Activated CD4-positive, alpha-beta memory T cell treated with anti-CD3 and anti-CD28 coated beads for 36 hours (primary cell): ENCODE measurements around the gene P3H3. TPM values are rescaled to one million over a fixed set of nuclear protein-coding genes. Genes with fewer than 3 reads are reported as not detected.
"Not testable (repeated sequence)": the region's sequence is repeated elsewhere in the genome, so short reads cannot be mapped to it uniquely, and the experiment has no call there.

ENCODE experiments used
- CTCF ChIA-PET: fragments of 350-600 bp; sonication (Branson Sonifier 250); formaldehyde crosslinking; loops from one replicate; lab custom pipeline; 2021; ENCODE audit warnings: antibody characterized with exemption, inconsistent platforms; lab: Charles Lee
- POLR2A ChIA-PET: fragments of 350-600 bp; sonication (Branson Sonifier 250); formaldehyde crosslinking; loops from one replicate; lab custom pipeline; 2021; ENCODE audit warnings: antibody characterized with exemption; lab: Charles Lee
- DNase-seq: peaks from one replicate; pipeline ENCODE4 v3.0.0-alpha.2; 2020
- H3K27ac Mint-ChIP-seq: one replicate; pipeline ENCODE4 v1.8.0; 2021; ENCODE audit warnings: mixed read lengths
- H3K27me3 Mint-ChIP-seq: one replicate; pipeline ENCODE4 v1.8.0; 2021; ENCODE audit warnings: mixed read lengths
- H3K36me3 Mint-ChIP-seq: one replicate; pipeline ENCODE4 v1.8.0; 2021; ENCODE audit warnings: mixed read lengths
- H3K4me1 Mint-ChIP-seq: one replicate; pipeline ENCODE4 v1.8.0; 2021; ENCODE audit warnings: low read depth, mixed read lengths
- H3K4me3 Mint-ChIP-seq: one replicate; pipeline ENCODE4 v1.8.0; 2021; ENCODE audit warnings: mild to moderate bottlenecking, mixed read lengths
- H3K9me3 Mint-ChIP-seq: one replicate; pipeline ENCODE4 v1.8.0; 2021; ENCODE audit warnings: mixed read lengths
- intact Hi-C: fragments of 100-400 bp; cut with micrococcal nuclease; formaldehyde crosslinking; loops from one replicate; pipeline ENCODE4 v1.15.1; 2023
- total RNA-seq, 2 experiments: library from RNA; stranded (reverse); gene quantifications; one replicate each; pipeline ENCODE4 v1.2.3, GENCODE V29; 2021

P3H3 gene
- total RNA-seq, 2 experiments from 2014 or later = 2.5 to 2.7 TPM

DNA sequence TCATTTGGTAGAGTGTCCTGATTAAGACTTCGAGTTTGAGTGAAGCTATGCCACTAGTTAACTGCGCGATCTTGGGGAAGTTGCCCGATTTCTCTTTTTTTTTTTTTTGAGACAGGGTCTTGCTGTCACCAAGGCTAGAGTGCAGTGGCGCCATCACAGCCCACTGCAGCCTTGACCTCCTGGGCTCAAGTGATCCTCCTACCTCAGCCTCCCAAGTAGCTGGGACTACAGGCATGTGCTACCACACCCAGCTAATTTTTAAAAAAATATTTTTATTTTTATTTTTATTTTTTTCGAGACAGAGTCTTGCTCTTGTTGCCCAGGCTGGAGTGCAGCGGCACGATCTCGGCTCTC is 45.8 kb downstream of the P3H3 start:
- not testable (repeated sequence) for DNase-seq, H3K9me3 Mint-ChIP-seq, H3K27me3 Mint-ChIP-seq
- Mint-ChIP-seq H3K36me3 (peaks cover 43% of the 10 kb centered on the region), H3K4me1 (peaks cover 44% of the 10 kb centered on the region), H3K4me3 (peak overlapping the region; percentile 87), H3K27ac (peak overlapping the region; percentile 85)
- ChIA-PET CTCF (interaction anchor here (2.5 to 4.1 kb wide), 4 partner anchors 18 to 52 kb away, joined by 10 to 74 read pairs (median 38); partner anchors contain the start of genes CDCA3, LRRC23 and USP5), POLR2A (interaction anchor here (0.6 to 5.7 kb wide), 5 partner anchors 21 to 234 kb away, joined by 3 to 59 read pairs (median 7); partner anchors contain the start of genes C12orf57, CDCA3, MLF2 and RNU7-1)
- intact Hi-C loops = loop anchor here (5.0 kb wide), 2 partner anchors 218 to 233 kb away; partner anchors contain the start of genes C1R and C1RL

- H3K9me3 Mint-ChIP-seq, DNase-seq, intact Hi-C loops, H3K27ac Mint-ChIP-seq, H3K4me3 Mint-ChIP-seq, H3K27me3 Mint-ChIP-seq, H3K4me1 Mint-ChIP-seq: not testable (repeated sequence)
- ChIA-PET POLR2A (interaction anchor here (0.6 kb wide), 1 partner anchor 119 kb away, joined by 4 read pairs; no protein-coding TSS in a partner anchor), CTCF (interaction anchor here (0.7 to 2.0 kb wide), 2 partner anchors 11 to 15 kb away, joined by 3 to 7 read pairs; no protein-coding TSS in a partner anchor)
- peaks cover 13% of the 10 kb centered on the region for H3K36me3 Mint-ChIP-seq
Measured at GRCh38 chr12:6879824-6880223, 51.6 kb downstream of the P3H3 start.

GRCh38 chr12:6883252-6883651 is 55.0 kb downstream of the P3H3 start:
- Mint-ChIP-seq H3K4me1 (no peaks in the 10 kb centered on the region), H3K4me3 (no peak overlapping the region), H3K36me3 (peaks cover 6% of the 10 kb centered on the region), H3K27ac (no peak overlapping the region), H3K27me3 (no peaks in the 10 kb centered on the region), H3K9me3 (no peaks in the 10 kb centered on the region)
- ChIA-PET POLR2A (interaction anchor here (1.0 to 1.9 kb wide), 2 partner anchors 11 to 30 kb away, joined by 3 to 7 read pairs; partner anchors contain the start of gene SPSB2), CTCF (interaction anchor here (1.1 to 2.5 kb wide), 2 partner anchors 10 to 130 kb away, joined by 3 to 17 read pairs; partner anchors contain the start of genes MLF2 and SPSB2)
- DNase-seq = no peak
- intact Hi-C loops = no loop called here

- POLR2A ChIA-PET = no interaction called here
Measured at GRCh38 chr12:6883683-6884082, 55.5 kb downstream of the P3H3 start.

GRCh38 chr12:6884539-6884938 is 56.3 kb downstream of the P3H3 start:
- POLR2A ChIA-PET = no interaction called here
- CTCF ChIA-PET = interaction anchor here (0.6 to 0.8 kb wide), 2 partner anchors 11 to 41 kb away, joined by 3 read pairs; partner anchors contain the start of gene SPSB2

More at GRCh38 chr12:6883683-6884082, 55.5 kb downstream of the P3H3 start:
- Mint-ChIP-seq H3K36me3 (peaks cover 6% of the 10 kb centered on the region), H3K27me3 (no peaks in the 10 kb centered on the region), H3K4me1 (no peaks in the 10 kb centered on the region), H3K27ac (no peak overlapping the region), H3K4me3 (no peak overlapping the region), H3K9me3 (no peaks in the 10 kb centered on the region)
- intact Hi-C loops = no loop called here
- CTCF ChIA-PET = interaction anchor here (1.1 kb wide), 1 partner anchor 131 kb away, joined by 3 read pairs; the partner anchor contains the start of gene MLF2
- no peak for DNase-seq

GRCh38 chr12:6886206-6886999 is 58.2 kb downstream of the P3H3 start:
- H3K27ac Mint-ChIP-seq, H3K9me3 Mint-ChIP-seq, H3K36me3 Mint-ChIP-seq, H3K4me1 Mint-ChIP-seq, intact Hi-C loops, CTCF ChIA-PET, DNase-seq, H3K27me3 Mint-ChIP-seq, H3K4me3 Mint-ChIP-seq: not testable (repeated sequence)
- POLR2A ChIA-PET = interaction anchor here (1.0 kb wide), 1 partner anchor 13 kb away, joined by 3 read pairs; the partner anchor contains the start of gene SPSB2

More at GRCh38 chr12:6884539-6884938, 56.3 kb downstream of the P3H3 start:
- DNase-seq = no peak
- Mint-ChIP-seq H3K27me3 (no peaks in the 10 kb centered on the region), H3K9me3 (no peaks in the 10 kb centered on the region), H3K4me3 (no peak overlapping the region), H3K27ac (no peak overlapping the region), H3K36me3 (peaks cover 6% of the 10 kb centered on the region), H3K4me1 (no peaks in the 10 kb centered on the region)
- intact Hi-C loops = no loop called here

GRCh38 chr12:6887460-6887859 is 59.3 kb downstream of the P3H3 start:
- H3K27me3 Mint-ChIP-seq = no peaks in the 10 kb centered on the region
- POLR2A ChIA-PET = interaction anchor here (1.0 kb wide), 1 partner anchor 14 kb away, joined by 3 read pairs; the partner anchor contains the start of gene SPSB2
- H3K4me3 Mint-ChIP-seq = no peak overlapping the region
- CTCF ChIA-PET = no interaction called here
- peaks cover 15% of the 10 kb centered on the region for H3K4me1 Mint-ChIP-seq
- H3K9me3 Mint-ChIP-seq = no peaks in the 10 kb centered on the region
- intact Hi-C loops = no loop called here
- no peak for DNase-seq
- H3K27ac Mint-ChIP-seq = no peak overlapping the region
- peaks cover 8% of the 10 kb centered on the region for H3K36me3 Mint-ChIP-seq

- POLR2A ChIA-PET = no interaction called here
- peak overlapping the region; percentile 38 for H3K27ac Mint-ChIP-seq
- H3K9me3 Mint-ChIP-seq = no peaks in the 10 kb centered on the region
- DNase-seq = no peak
- CTCF ChIA-PET = no interaction called here
- H3K4me1 Mint-ChIP-seq = peaks cover 17% of the 10 kb centered on the region
- no peaks in the 10 kb centered on the region for H3K27me3 Mint-ChIP-seq
- H3K36me3 Mint-ChIP-seq = peaks cover 8% of the 10 kb centered on the region
- no peak overlapping the region for H3K4me3 Mint-ChIP-seq
- intact Hi-C loops = no loop called here
Measured at GRCh38 chr12:6888360-6888759, 60.2 kb downstream of the P3H3 start.

DNA sequence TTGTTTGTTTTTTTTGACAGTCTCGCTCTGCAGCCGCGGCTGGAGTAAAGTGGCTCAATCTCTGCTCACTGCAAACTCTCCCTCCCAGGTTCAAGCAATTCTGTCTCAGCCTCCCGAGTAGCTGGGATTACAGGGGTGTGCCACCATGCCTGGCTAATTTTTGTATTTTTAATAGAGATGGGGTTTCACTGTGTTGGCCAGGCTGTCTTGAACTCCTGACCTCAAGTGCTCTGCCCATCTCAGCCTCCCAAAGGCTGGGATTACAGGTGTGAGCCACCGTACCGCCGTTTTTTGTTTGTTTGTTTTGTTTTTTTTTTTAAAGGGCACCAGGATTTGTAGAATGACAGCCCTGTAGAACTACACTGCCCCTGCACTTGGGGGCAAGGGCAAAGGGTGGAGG is 60.6 kb downstream of the P3H3 start:
- H3K36me3 Mint-ChIP-seq, H3K9me3 Mint-ChIP-seq, H3K4me3 Mint-ChIP-seq, POLR2A ChIA-PET, H3K27me3 Mint-ChIP-seq, intact Hi-C loops, DNase-seq: not testable (repeated sequence)
- Mint-ChIP-seq H3K4me1 (peaks cover 17% of the 10 kb centered on the region), H3K27ac (peak overlapping the region; percentile 38)
- CTCF ChIA-PET = interaction anchor here (3.2 kb wide), 1 partner anchor 20 kb away, joined by 27 read pairs; no protein-coding TSS in a partner anchor

Other genes with a start within 250 kb of the P3H3 start
- gene CHD4, start 221.0 kb upstream of the P3H3 start, total RNA-seq = 100 to 1,000 TPM; 302 to 305 TPM
- 1 to 10 TPM; 4.7 to 4.8 TPM for gene LPAR5, start 192.4 kb upstream of the P3H3 start, total RNA-seq
- gene ACRBP, start 181.0 kb upstream of the P3H3 start, total RNA-seq = 1 to 10 TPM in 1 of 2 experiments, under 1 TPM in 1; 0.63 to 1.2 TPM
- gene ING4, start 165.3 kb upstream of the P3H3 start, total RNA-seq = 10 to 100 TPM; 13.8 to 15.2 TPM
- gene ZNF384, start 139.0 kb upstream of the P3H3 start, total RNA-seq = 10 to 100 TPM; 55.3 to 56.3 TPM
- gene PIANP, start 127.6 kb upstream of the P3H3 start, total RNA-seq = under 1 TPM; 0.17 to 0.44 TPM
- gene COPS7A, start 104.4 kb upstream of the P3H3 start, total RNA-seq = 10 to 100 TPM; 37.6 to 39.4 TPM
- gene MLF2, start 75.3 kb upstream of the P3H3 start, total RNA-seq = 100 to 1,000 TPM; 140 to 141 TPM
- gene PTMS, start 62.0 kb upstream of the P3H3 start, total RNA-seq = 100 to 1,000 TPM; 104 to 109 TPM
- gene LAG3, start 55.9 kb upstream of the P3H3 start, total RNA-seq = 100 to 1,000 TPM; 169 to 172 TPM
- 100 to 1,000 TPM; 290 to 300 TPM for gene CD4, start 38.9 kb upstream of the P3H3 start, total RNA-seq
- under 1 TPM in 1 of 2 experiments, not detected in 1; 0.31 TPM for gene GPR162, start 6.6 kb upstream of the P3H3 start, total RNA-seq
- under 1 TPM; 0.22 to 0.78 TPM for gene GNB3, start 12.5 kb downstream of the P3H3 start, total RNA-seq
- 10 to 100 TPM; 80.3 to 87.8 TPM for gene CDCA3, start 22.9 kb downstream of the P3H3 start, total RNA-seq
- 100 to 1,000 TPM; 125 to 130 TPM for gene USP5, start 23.7 kb downstream of the P3H3 start, total RNA-seq
- gene TPI1, start 39.1 kb downstream of the P3H3 start, total RNA-seq = 1,000 to 10,000 TPM; 1,432 to 1,495 TPM
- gene SPSB2, start 44.9 kb downstream of the P3H3 start, total RNA-seq = 1 to 10 TPM; 3.8 to 4.7 TPM
- 1 to 10 TPM; 6.8 to 7.8 TPM for gene LRRC23, start 76.4 kb downstream of the P3H3 start, total RNA-seq
- 100 to 1,000 TPM; 185 to 193 TPM for gene ENO2, start 86.2 kb downstream of the P3H3 start, total RNA-seq
- gene ATN1, start 99.6 kb downstream of the P3H3 start, total RNA-seq = 10 to 100 TPM; 34.8 to 37.8 TPM
- gene RNU7-1, start 115.4 kb downstream of the P3H3 start, total RNA-seq = not detected
- 100 to 1,000 TPM; 257 to 272 TPM for gene C12orf57, start 115.6 kb downstream of the P3H3 start, total RNA-seq
- gene PTPN6, start 122.9 kb downstream of the P3H3 start, total RNA-seq = 100 to 1,000 TPM; 321 to 324 TPM
- gene PHB2, start 142.3 kb downstream of the P3H3 start, total RNA-seq = 100 to 1,000 TPM; 334 to 346 TPM
- 10 to 100 TPM; 76.5 to 81.5 TPM for gene EMG1, start 142.5 kb downstream of the P3H3 start, total RNA-seq
- 10 to 100 TPM; 18.3 to 20.5 TPM for gene LPCAT3, start 190.1 kb downstream of the P3H3 start, total RNA-seq
- gene C1S, start 232.3 kb downstream of the P3H3 start, total RNA-seq = 1 to 10 TPM; 1.7 to 2.0 TPM